GM18867 (cell line): Measurements from ENCODE around the gene C5AR2.
A peak's percentile ranks its signal among the peaks of the same experiment; 100 is the strongest.
"Not testable (repeated sequence)": the region's sequence is repeated elsewhere in the genome, so short reads cannot be mapped to it uniquely, and the experiment has no call there.

Experiments
- ATAC-seq: cut with Tn5 transposase; IDR thresholded peaks from one replicate; pipeline ENCODE4 v1.9.1; 2021; ENCODE audit warnings: mild to moderate bottlenecking, moderate library complexity; ENCODE audit not compliant: unreplicated experiment

C5AR2 gene

GRCh38 chr19:47323409-47323808 is 8.6 kb upstream of the C5AR2 start:
- no peak for ATAC-seq

- ATAC-seq = no peak
Measured at GRCh38 chr19:47323872-47324271, 8.1 kb upstream of the C5AR2 start.

GRCh38 chr19:47324502-47324901 is 7.5 kb upstream of the C5AR2 start:
- ATAC-seq = no peak

GRCh38 chr19:47330466-47330869 is 1.5 kb upstream of the C5AR2 start:
- no peak for ATAC-seq

- no peak for ATAC-seq
Measured at GRCh38 chr19:47331490-47331889, 485 bp upstream of the C5AR2 start.

- ATAC-seq = not testable (repeated sequence)
Measured at GRCh38 chr19:47336765-47337718, 5.1 kb downstream of the C5AR2 start.

GRCh38 chr19:47339196-47339880 is 7.4 kb downstream of the C5AR2 start:
- ATAC-seq = no peak

- ATAC-seq = no peak
Measured at GRCh38 chr19:47340477-47341208, 8.7 kb downstream of the C5AR2 start.

GRCh38 chr19:47341734-47342133 is 9.8 kb downstream of the C5AR2 start:
- no peak for ATAC-seq

GRCh38 chr19:47343194-47343802 is 11.3 kb downstream of the C5AR2 start:
- no peak for ATAC-seq

- no peak for ATAC-seq
Measured at GRCh38 chr19:47344425-47344824, 12.4 kb downstream of the C5AR2 start.

- ATAC-seq = not testable (repeated sequence)
Measured at GRCh38 chr19:47346024-47346423, 14.0 kb downstream of the C5AR2 start.

- ATAC-seq = peak; percentile 93
Measured at GRCh38 chr19:47348819-47349795, 17.1 kb downstream of the C5AR2 start, which contains the start of gene DHX34. Gene DHX34, plus strand, starts transcription at chr19:47349315. Its CDS starts 3,716 bp downstream, at chr19:47353031.

GRCh38 chr19:47350630-47351029 is 18.7 kb downstream of the C5AR2 start:
- ATAC-seq = no peak

GRCh38 chr19:47351548-47351947 is 19.6 kb downstream of the C5AR2 start:
- no peak for ATAC-seq

- ATAC-seq = no peak
Measured at GRCh38 chr19:47352095-47352494, 20.1 kb downstream of the C5AR2 start.

GRCh38 chr19:47353307-47353712 is 21.3 kb downstream of the C5AR2 start:
- no peak for ATAC-seq

- no peak for ATAC-seq
Measured at GRCh38 chr19:47356900-47357299, 24.9 kb downstream of the C5AR2 start.

GRCh38 chr19:47357788-47358680 is 26.1 kb downstream of the C5AR2 start:
- ATAC-seq = no peak
